HS-5 (cell line): ENCODE results near the gene ABCC8.

Experiments
- DNase-seq: peaks from one replicate; pipeline ENCODE4 v3.0.0-alpha.2; 2012; ENCODE audit warnings: low read depth

ABCC8 gene

GRCh38 chr11:17386331-17387084 lies 90.1 kb downstream of the ABCC8 start:
- no peak for DNase-seq

GRCh38 chr11:17385926-17386325 lies 90.7 kb downstream of the ABCC8 start:
- DNase-seq: no peak

- no peak for DNase-seq
Observed at GRCh38 chr11:17385492-17385891, 91.2 kb downstream of the ABCC8 start.

- peak; percentile 35 for DNase-seq
Observed at GRCh38 chr11:17384002-17384511, 92.6 kb downstream of the ABCC8 start.

GRCh38 chr11:17383461-17383860 lies 93.2 kb downstream of the ABCC8 start:
- no peak for DNase-seq

GRCh38 chr11:17382046-17382728 lies 94.5 kb downstream of the ABCC8 start:
- DNase-seq: no peak

- no peak for DNase-seq
Observed at GRCh38 chr11:17381156-17381555, 95.5 kb downstream of the ABCC8 start.

GRCh38 chr11:17379383-17380180 lies 97.1 kb downstream of the ABCC8 start:
- DNase-seq: no peak

GRCh38 chr11:17378655-17379054 lies 98.0 kb downstream of the ABCC8 start:
- DNase-seq: no peak

GRCh38 chr11:17376493-17376892 lies 100.2 kb downstream of the ABCC8 start:
- DNase-seq: no peak

GRCh38 chr11:17375547-17375946 lies 101.1 kb downstream of the ABCC8 start:
- no peak for DNase-seq

GRCh38 chr11:17371614-17372013 lies 105.0 kb downstream of the ABCC8 start:
- no peak for DNase-seq

- DNase-seq: no peak
Observed at GRCh38 chr11:17369684-17370243, 106.9 kb downstream of the ABCC8 start.

GRCh38 chr11:17369094-17369493 lies 107.6 kb downstream of the ABCC8 start:
- no peak for DNase-seq

- no peak for DNase-seq
Observed at GRCh38 chr11:17368551-17368950, 108.1 kb downstream of the ABCC8 start.

- DNase-seq: no peak
Observed at GRCh38 chr11:17366495-17366894, 110.2 kb downstream of the ABCC8 start.

GRCh38 chr11:17354601-17354991 lies 122.0 kb downstream of the ABCC8 start:
- no peak for DNase-seq

GRCh38 chr11:17353821-17354600 lies 122.6 kb downstream of the ABCC8 start:
- no peak for DNase-seq

GRCh38 chr11:17352950-17353820 lies 123.5 kb downstream of the ABCC8 start:
- DNase-seq: no peak

GRCh38 chr11:17351510-17352176 lies 125.0 kb downstream of the ABCC8 start, which contains the start of gene NCR3LG1:
NCR3LG1 (plus strand) TSS chr11:17351800; CDS start chr11:17351970, 170 bp downstream.
- no peak for DNase-seq
